GM18508 (cell line): ENCODE data around the gene RPP14.
"Not testable (repeated sequence)": the region's sequence is repeated elsewhere in the genome, so short reads cannot be mapped to it uniquely, and the experiment has no call there.

Experiments
- ATAC-seq: cut with Tn5 transposase; IDR thresholded peaks from one replicate; pipeline ENCODE4 v1.9.1; 2021; ENCODE audit warnings: moderate number of reproducible peaks; ENCODE audit not compliant: insufficient read depth, unreplicated experiment

RPP14 gene

DNA sequence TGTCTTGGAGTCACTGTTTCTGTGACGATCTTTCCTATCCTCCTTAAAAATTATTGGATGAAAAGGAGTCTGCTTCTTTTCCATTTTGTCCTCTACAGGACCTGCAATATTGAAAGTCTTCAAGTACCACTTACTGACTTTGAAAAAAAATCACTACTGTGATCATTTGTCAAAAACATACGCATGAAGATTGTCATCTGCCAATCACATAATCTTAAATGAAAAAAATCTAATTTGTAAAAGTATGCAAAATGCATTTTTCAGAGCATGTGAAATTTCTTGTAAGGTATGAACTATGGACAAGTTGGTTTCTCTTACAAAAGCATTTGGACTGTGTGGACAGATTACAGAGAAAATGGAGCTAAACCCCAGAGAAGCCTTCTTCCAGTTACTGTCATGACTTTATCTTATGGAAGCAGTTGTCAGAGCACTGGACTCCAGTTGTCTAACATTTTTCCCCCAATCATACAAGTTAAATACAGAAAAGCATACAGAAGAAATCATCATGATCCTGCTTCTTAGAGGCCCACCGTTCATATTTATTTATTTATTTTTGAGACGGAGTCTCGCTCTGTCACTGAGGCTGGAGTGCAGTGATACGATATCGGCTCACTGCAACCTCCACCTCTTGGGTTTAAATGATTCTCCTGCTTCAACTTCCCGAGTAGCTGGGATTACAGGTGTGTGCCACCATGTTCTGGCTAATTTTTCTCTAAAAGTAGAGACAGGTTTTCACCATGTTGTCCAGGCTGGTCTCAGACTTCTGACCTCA is 23.3 kb downstream of the RPP14 start:
- ATAC-seq: no peak

DNA sequence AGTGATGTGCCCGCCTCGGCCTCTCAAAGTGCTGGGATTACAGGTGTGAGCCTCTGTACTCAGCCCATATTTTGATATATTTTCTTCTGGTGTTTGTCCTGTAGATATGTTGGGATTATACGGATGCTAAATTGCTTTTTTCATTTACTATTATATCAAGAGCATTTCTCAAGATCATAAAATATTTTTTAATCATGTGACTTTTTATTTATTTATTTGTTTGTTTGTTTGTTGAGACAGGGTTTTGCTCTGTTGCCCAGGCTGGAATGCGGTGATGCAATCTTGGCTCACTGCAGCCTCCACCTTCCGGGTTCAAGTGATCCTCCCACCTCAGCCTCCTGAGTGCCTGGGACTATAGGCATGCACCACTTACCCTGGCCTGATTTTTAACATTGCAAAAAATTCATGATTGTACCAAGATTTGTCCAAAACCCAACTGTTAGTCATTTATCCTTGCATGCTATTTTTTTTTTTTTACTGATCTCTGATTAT is 23.9 kb downstream of the RPP14 start:
- no peak for ATAC-seq

DNA sequence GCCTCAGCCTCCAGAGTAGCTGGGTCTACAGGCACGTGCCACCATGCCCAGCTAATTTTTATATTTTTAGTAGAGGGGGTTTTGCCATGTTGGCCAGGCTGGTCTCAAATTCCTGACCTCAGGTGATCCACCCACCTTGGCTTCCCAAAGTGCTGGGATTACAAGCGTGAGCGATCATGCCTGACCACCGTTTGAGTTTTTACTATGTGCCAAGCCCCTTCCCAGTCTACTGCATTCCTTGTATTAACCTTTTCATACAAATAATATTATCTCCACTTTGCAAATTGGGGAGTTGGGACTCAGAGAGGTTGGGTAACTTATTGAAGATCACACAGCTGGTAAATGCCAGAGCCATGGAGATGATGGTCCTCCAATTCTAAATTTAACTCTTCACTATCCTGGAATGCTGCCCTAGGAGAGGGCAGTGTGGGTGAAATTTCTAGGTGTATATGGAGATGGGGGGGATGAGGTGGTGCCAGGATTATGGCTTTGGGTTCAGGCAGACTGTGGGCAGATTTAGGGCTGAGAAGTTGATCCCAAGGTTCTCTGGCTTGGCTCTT is 25.6 kb downstream of the RPP14 start:
- ATAC-seq: no peak

DNA sequence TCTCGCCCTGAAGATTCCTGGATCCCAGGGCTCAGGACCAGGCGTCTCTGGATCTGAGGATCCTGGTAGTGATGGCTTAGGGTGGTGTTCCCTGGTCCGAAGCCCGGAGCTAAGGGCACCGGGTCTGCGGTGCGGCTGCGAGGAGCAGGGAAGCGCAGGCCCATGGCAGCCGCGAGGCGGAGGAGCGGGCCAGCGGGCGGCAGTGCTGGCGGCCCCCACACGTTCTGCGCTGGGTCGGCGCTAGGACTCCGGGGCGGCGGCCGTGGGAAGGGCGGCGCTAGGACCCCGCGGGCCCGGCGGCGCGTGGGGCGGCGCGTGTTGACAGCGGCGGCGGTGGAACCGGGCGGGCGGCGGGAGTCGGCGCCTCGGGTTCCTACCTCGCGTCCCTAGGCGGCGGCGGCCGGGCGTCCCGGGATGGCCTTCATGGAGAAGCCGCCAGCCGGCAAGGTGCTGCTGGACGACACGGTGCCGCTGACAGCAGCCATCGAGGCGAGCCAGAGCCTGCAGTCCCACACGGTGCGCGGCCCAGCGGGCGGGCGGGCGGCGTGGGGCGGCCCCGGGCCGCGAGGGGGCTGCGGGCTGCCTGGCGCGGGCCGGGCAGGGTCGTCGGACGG is 26.6 kb downstream of the RPP14 start, which contains the start of gene PXK:
TSS of gene PXK (plus strand) at position 318 of the 614 bp plus-strand sequence. CDS start at position 415, 97 bp downstream.
- ATAC-seq: no peak

DNA sequence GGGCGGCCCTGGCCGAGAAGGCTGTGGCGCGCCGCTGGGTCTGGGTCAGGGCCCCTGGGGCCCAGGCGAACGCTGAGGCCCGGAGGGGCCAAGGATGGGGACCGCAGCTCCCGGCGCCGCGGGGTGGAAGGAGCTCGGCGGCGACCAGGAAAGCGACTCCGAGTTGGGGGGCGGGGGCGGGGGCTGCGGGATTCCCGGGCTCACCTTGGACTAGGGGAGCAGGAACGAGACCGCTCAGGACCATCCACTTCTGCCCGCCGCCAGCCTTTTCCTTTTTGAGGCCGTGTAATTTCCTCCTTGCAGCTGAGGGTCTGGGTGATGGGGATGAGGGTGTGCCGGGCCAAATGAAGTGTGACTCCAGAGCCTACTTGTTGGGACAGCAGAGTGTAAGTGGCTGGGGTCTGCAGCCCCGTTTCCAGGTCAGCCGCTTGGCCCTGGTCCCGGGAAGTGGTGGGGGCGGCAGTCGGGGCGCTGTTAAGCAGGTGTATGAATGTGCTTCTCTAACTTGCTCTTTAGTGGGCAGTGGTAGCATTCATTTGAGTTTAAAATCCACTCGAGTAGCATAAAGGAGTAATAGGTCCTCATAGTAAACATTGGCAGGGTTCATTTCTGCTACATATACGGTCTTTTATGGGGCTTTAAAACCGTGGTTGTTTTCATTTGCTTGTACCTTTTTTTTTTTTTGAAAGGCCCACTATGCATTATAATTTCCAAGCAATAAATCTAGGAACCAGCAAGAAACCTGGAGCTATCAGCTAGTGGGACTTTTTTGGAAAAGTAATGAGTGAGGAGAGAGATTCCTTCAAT is 27.4 kb downstream of the RPP14 start:
- no peak for ATAC-seq

DNA sequence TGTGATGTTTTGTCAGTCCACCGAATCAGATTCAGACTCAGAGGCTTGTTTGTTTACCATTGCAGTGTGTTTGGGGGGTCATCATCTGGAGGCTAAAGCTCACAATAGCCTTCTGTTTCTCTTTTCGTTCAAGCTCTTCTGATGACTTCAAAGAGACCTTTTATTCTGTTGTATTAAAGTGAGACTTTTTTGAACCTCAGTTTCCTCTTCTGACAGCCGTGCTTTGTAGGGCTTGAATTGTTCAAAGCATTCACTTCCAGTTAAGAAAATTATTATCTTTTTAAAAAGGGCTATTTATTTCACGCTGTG is 27.9 kb downstream of the RPP14 start:
- no peak for ATAC-seq

DNA sequence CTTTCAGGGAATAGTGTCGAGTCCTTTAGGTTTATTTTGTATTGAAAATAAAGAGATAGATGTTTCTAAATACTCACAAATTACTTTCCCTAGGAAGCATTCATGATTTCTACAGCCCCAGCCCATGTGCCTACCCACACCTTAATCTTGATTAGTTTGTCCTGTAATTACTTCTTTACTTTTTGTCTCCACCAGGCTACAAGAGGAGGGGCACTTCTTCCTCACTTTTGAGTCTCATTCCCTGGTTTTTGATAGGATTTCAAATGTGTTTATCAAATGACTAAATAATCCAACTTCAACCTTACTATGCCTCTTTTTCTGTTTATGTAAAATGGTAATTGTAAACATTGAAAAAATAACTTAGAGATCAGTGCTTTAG is 28.4 kb downstream of the RPP14 start:
- no peak for ATAC-seq

DNA sequence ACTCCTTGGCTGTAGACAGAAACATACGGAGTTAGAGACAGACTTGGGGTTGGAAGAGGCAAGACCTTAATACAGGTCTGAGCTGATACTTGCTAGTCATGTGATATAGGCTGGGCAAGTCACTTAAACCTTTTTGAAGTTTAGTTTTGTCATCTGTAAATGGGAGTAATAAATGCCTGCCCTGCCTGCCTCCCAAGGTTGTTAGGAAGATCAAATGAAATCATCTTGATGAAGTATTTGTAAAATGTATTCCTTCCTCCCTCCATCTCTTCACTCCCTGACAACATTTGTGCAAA is 29.6 kb downstream of the RPP14 start:
- ATAC-seq: no peak

DNA sequence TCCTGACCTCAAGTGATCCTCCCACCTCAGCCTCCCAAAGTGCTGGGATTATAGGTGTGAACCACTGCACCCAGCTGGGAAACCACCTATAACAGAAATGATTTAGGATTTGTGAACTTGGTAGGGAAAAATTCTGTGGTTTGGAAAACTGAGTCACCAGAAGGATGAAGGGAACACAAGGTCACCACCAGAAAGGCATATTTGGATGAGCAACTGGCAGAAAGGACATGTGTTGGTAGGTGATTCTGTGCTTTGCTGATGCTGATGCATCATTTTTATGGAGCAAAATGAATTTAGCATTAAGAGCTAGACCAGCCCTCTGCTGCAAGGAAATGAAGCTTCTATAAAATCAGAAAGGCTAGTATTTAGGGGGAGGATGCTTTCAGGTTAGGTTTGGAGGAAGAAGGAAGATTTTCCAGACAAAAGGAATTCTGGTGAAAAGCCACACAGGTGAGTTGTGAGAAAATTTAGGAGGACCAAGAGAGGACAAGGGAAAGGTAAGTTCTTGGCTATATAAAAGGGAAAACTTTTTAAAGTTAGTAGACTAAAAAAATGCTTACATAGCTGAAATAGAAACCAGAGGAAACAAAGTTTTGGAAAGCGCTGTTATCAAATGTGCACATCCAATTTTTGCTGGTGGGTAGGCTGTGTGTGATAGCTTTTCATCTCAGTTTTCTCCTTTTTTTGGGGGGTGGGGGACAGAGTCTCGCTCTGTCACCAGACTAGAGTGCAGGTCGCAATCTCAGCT is 30.3 kb downstream of the RPP14 start:
- ATAC-seq: no peak

DNA sequence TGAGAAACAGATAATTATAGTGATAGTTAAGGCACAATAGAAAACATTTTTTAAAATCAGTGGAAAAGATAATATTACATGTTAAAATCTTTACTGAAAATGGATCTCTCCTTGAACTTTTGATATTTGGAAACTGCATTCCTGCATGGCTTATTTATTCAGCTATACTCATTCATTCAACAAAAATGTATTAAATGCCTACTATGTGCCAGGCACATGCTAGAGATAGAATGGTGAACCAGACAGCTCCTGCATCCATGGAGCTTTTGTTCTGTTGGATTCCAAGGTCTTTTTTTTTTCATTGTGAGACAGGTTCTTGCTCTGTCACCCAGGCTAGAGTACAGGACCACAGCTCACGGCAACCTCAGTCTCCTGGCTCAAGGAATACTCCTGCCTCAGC is 31.1 kb downstream of the RPP14 start:
- ATAC-seq: no peak

DNA sequence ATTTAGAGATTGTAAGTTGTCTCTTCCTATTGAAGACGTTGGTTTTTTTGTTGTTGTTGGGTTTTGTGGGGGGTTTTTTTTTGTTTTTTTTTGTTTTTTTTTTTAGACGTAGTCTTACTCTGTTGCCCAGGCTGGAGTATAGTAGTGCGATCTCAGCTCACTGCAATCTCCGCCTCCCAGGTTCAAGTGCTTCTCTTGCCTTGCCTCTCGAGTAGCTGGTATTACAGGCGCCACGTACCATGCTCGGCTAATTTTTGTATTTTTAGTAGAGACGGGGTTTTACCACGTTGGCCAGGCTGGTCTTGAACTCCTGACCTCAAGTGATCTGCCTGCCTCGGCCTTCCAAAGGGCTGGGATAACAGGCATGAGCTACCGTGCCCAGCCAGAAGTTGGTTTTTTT is 33.1 kb downstream of the RPP14 start:
- ATAC-seq: not testable (repeated sequence)

DNA sequence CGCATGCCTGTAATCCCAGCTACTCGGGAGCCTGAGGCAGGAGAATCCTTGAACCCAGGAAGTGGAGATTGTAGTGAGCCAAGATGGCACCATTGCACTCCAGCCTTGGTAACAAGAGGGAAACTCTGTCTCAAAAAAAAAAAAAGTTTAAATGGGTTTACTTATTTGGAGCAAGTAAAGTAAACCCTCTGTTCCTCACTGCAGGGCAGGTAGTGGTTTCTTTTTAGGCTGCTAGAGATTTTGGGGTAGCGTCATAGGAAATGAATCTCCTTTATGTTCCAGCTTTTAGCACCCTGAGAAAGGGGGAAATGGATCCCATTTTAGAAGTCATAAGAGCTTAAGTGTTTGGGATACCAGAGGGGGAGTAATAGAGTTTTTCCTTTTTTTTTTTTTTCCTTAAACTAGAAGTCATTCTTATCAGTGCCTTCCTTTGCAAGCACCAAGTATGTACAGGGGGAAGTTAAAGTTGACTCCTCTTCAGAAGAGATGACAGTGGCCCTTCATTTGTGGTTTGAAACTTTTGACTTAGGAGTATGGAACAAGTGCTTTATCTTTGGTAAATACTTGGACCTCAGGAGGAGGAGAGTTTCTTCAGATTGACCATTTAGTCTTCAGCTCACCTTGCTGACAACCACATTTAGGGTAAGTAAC is 34.7 kb downstream of the RPP14 start:
- no peak for ATAC-seq

DNA sequence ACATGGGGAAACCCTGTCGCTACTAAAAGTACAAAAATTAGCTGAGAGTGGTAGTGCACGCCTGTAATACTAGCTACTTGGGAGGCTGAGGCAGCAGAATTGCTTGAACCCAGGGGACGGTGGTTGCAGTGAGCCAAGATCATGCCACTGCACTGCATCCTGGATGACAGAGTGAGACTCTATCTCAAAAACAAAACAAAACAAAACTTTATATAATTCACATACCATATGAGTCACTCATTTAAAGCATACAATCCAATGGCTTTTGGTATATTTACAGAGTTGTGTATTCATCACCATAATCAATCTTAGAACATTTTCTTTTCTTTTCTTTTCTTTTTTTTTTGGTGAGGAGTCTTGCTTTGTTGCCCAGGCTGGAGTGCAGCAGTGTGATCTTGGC is 35.3 kb downstream of the RPP14 start:
- no peak for ATAC-seq

DNA sequence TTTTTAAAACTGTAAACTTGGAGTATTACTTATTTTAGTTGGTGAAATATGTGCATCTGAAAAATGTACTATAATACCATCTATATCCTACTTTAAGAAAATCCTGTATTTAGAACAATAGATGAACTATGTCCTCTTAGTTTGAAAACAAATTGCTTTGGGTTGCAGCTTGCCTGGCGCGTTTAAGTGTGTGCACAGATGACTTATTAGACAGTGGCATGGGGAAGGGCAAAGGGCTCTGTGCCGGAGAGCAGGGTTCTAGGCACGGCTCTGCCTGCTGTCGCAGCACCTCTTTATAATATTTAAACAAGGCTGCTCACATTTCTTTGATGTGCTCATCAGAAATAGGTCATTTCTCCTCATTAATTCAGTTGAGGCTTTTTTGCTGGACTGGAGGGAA is 36.6 kb downstream of the RPP14 start:
- ATAC-seq: no peak

DNA sequence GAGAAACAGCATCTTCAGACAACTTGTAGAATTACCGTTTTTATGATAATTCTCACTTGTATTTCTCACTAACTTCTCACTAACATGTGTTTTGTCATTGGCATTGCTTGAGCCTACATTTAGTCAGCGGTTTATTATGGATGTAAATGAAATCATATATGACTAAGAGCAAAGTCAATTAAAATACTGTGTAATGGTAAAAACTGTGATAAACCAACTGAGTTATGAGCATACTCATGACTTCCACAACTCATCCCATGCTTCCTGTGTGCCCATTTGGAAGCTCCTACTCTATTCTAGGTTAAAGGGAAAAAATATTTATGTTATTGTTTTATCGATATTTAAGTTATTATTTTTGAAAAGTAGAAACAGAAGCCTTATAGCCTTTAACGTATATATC is 39.4 kb downstream of the RPP14 start:
- no peak for ATAC-seq

DNA sequence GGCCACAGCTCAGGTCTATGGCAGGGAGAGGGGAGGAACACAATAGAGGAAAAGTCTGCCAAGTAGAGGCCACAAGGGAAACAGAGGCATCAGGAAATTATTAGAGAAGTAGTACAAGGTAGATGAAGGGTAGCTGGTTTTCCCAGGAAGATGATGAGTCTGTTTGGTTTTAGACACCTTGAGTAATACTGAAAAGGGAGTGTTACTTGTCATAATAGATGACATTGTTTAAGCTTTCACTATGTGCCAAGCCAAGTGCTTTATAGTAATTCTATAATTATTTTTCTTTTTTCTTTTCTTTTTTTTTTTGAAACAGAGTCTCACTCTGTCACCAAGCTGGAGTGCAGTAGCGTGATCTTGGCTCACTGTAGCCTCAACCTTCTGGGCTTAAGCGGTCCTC is 40.3 kb downstream of the RPP14 start:
- no peak for ATAC-seq

DNA sequence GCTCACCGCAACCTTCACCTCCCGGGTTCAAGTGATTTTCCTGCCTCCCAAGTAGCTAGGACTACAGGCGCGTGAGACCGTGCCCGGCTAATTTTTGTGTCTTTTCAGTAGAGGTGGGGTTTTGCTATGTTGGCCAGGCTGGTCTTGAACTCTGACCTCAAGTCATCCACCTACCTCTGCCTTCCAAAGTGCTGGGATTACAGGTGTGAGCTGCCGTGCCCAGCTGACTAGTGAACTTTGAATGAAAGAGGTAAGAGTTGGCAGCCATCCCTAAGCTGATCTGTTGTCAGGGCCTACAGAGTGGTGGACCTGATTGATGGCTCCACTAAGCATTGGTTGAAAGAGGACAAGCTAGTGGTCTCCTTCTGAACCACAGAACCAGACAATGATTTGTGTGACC is 41.9 kb downstream of the RPP14 start:
- no peak for ATAC-seq

DNA sequence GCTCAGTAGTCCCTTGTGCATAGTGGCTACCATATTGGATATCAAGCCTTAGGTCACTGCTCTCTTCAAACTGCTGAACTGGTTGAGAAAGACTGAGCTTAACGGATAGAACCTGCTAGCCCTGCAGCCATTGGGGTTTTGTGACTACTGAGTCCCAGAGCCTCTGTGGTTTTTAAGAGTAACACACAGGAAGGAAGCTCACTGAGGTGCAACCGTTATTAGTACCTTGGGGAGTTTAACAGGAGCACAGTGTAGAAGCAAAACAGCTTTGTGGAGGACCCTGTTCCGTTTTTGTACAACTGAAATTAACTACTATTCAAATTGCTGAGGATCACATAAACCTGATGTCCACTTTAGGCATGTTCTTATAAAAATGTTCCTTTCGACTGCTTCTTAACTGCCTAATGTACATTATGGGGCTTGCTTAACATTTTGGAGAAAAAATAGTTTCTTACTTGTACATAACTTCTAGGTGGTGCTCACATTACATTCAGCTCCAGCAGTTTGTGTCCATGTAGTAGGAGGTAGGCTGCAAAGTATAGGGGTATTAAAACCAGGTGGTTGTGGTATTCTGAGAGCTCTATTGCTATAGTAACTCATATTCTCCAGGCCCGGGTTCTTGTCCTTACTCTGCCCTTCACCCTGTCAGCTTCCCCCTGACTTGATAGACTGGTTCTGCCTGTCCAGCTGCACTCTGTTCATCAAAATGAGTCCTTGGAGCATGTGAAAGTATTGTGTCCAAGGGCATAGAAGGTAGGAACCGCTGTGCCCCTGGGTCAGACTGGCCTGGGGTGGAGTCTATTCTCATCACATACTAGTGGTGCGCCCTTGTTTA is 44.0 kb downstream of the RPP14 start:
- ATAC-seq: peak; percentile 71

DNA sequence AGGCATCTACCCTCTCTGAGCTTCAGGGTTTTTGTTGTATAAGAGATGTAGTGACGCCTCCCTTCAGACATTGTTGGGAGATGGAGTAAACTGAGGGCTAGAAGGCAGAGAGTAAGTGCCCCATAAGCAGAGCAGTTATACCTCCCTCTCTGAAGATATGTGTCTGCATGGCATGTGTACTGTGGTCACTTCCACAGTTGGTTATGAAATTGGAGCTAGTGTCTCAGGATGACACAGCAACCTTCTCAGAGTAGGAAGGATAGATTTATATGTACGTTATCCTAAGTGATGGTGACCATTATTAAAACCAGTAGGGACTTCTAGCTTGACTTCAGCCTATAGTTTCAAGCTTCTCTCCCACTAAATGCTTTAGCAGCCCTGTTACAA is 44.6 kb downstream of the RPP14 start:
- no peak for ATAC-seq
